Sciatic nerve (tissue), 2 donors: ENCODE measurements around the gene APLP1. TPM values are rescaled to one million over a fixed set of nuclear protein-coding genes. Genes with fewer than 3 reads are reported as not detected.

Experiments
- ATAC-seq: fragments of 200-7000 bp; cut with Tn5 transposase; one replicate; pipeline ENCODE4 v1.9.1; 2020; ENCODE audit warnings: mild to moderate bottlenecking, moderate library complexity
- DNase-seq: peaks from one replicate; pipeline ENCODE4 v3.0.0-alpha.2; 2020; ENCODE audit warnings: low spot score
- intact Hi-C: fragments of 100-400 bp; cut with DNase I; formaldehyde crosslinking; loops from one replicate; pipeline ENCODE4 v1.14.2; 2022
- total RNA-seq: library from RNA; stranded (reverse); fragmentation: NEBNext Ultra II Directional; extraction: Animal tissue kit (Norgen Biotek cat#: 25700); gene quantifications from one replicate; pipeline ENCODE4 v1.2.1, GENCODE V29; 2021
- donor health status: DM: no; HTN: no; CAD: no.
- donor health status: DM: no; HTN: no; CAD: no.

APLP1 gene
- total RNA-seq, 1 donor from 2014 or later, result 14.1 TPM

DNA sequence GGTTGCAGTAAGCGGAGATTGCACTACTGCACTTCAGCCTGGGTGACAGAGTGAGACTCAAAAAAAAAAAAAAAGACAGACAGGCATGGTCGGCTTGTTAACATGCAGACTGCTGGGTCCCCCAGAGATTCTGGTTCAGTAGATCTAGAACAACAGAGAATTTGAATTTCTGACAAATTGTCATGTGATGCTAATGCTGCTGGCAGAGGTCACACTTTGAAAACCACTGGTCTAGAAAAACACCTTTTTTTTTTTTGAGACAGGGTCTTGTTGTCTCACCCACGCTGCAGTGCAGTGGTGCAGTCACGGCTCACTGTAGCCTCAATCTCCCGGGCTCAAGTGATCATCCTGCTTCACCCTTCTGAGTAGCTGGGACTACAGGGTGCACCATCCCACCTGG is 60.1 kb downstream of the APLP1 start:
- DNase-seq (no peak), ATAC-seq (no peak)
- intact Hi-C loops, result no loop called here

Other genes with a start within 250 kb of the APLP1 start
- 56.7 TPM for gene RBM42, start 239.5 kb upstream of the APLP1 start, total RNA-seq
- gene ETV2, start 226.8 kb upstream of the APLP1 start, total RNA-seq, result 1.2 TPM
- gene COX6B1, start 220.3 kb upstream of the APLP1 start, total RNA-seq, result 211 TPM
- not detected for gene UPK1A, start 202.1 kb upstream of the APLP1 start, total RNA-seq
- 0.18 TPM for gene ZBTB32, start 164.0 kb upstream of the APLP1 start, total RNA-seq
- 41.1 TPM for gene KMT2B, start 150.6 kb upstream of the APLP1 start, total RNA-seq
- 10.8 TPM for gene IGFLR1, start 126.1 kb upstream of the APLP1 start, total RNA-seq
- 22.9 TPM for gene U2AF1L4, start 123.2 kb upstream of the APLP1 start, total RNA-seq
- 45.6 TPM for gene PSENEN, start 122.9 kb upstream of the APLP1 start, total RNA-seq
- 12.3 TPM for gene LIN37, start 120.0 kb upstream of the APLP1 start, total RNA-seq
- gene HSPB6, start 111.5 kb upstream of the APLP1 start, total RNA-seq, result 79.7 TPM
- 29.4 TPM for gene PROSER3, start 110.4 kb upstream of the APLP1 start, total RNA-seq
- gene ARHGAP33, start 93.0 kb upstream of the APLP1 start, total RNA-seq, result 26.8 TPM
- not detected for gene PRODH2, start 55.7 kb upstream of the APLP1 start, total RNA-seq
- gene NPHS1, start 16.1 kb upstream of the APLP1 start, total RNA-seq, result not detected
- gene KIRREL2, start 11.7 kb upstream of the APLP1 start, total RNA-seq, result 0.13 TPM
- gene NFKBID, start 32.0 kb downstream of the APLP1 start, total RNA-seq, result 39.3 TPM
- gene HCST, start 34.0 kb downstream of the APLP1 start, total RNA-seq, result 14.3 TPM
- 104 TPM for gene TYROBP, start 39.7 kb downstream of the APLP1 start, total RNA-seq
- gene LRFN3, start 67.8 kb downstream of the APLP1 start, total RNA-seq, result 13.1 TPM
- gene SDHAF1, start 126.6 kb downstream of the APLP1 start, total RNA-seq, result 17.0 TPM
- 0.67 TPM for gene SYNE4, start 140.2 kb downstream of the APLP1 start, total RNA-seq
- 22.8 TPM for gene ALKBH6, start 145.6 kb downstream of the APLP1 start, total RNA-seq
- 72.8 TPM for gene CLIP3, start 164.3 kb downstream of the APLP1 start, total RNA-seq
- 10.5 TPM for gene THAP8, start 185.7 kb downstream of the APLP1 start, total RNA-seq
- 1.2 TPM for gene WDR62, start 186.3 kb downstream of the APLP1 start, total RNA-seq
- gene OVOL3, start 242.6 kb downstream of the APLP1 start, total RNA-seq, result not detected
- gene POLR2I, start 246.3 kb downstream of the APLP1 start, total RNA-seq, result 60.5 TPM
- gene TBCB, start 246.9 kb downstream of the APLP1 start, total RNA-seq, result 173 TPM